H1 (cell line): ENCODE measurements around the gene NFKBIZ. TPM values are rescaled to one million over a fixed set of nuclear protein-coding genes. Genes with fewer than 3 reads are reported as not detected.

Experiments used
- CTCF ChIA-PET: fragments of 300-600 bp; sonication (Branson Sonifier 250); formaldehyde crosslinking; loops from one replicate; lab custom pipeline; 2021; ENCODE audit not compliant: partially characterized antibody; lab: Charles Lee
- POLR2A ChIA-PET: fragments of 300-600 bp; sonication (Branson Sonifier 250); formaldehyde crosslinking; loops from one replicate; lab custom pipeline; 2021; ENCODE audit warnings: inconsistent platforms; ENCODE audit not compliant: partially characterized antibody; lab: Charles Lee
- DNase-seq, 2 experiments: peaks; one replicate each; pipeline versions ENCODE4 v3.0.0 to v3.0.0-alpha.2; 2010 to 2022; ENCODE audit warnings: low spot score in 2 of 2, low read depth in 1 of 2, mixed read lengths in 1 of 2
- FAIRE-seq: peaks from 2 replicates; lab custom pipeline; 2011; peaks lifted over from hg19 to GRCh38; lab: Jason Lieb, UNC
- H2AFZ ChIP-seq: 2 replicates; pipeline ENCODE4 v1.8.1; 2012; ENCODE audit warnings: low read length, inconsistent platforms
- H2AK5ac ChIP-seq: 2 replicates; pipeline ENCODE4 v1.6.1; 2013; ENCODE audit warnings: low read depth, low read length
- H2BK120ac ChIP-seq: replicated peaks from 2 replicates; pipeline ENCODE3; 2013; ENCODE audit warnings: low read depth, low read length, inconsistent platforms
- H2BK12ac ChIP-seq: 2 replicates; pipeline ENCODE4 v1.6.1; 2013; ENCODE audit warnings: low read depth, low read length
- H2BK15ac ChIP-seq: 2 replicates; pipeline ENCODE4 v1.6.1; 2013; ENCODE audit warnings: low read length
- H2BK20ac ChIP-seq: 2 replicates; pipeline ENCODE4 v1.6.1; 2013; ENCODE audit warnings: low read length
- H2BK5ac ChIP-seq: 2 replicates; pipeline ENCODE4 v1.6.1; 2013; ENCODE audit warnings: low read depth, low read length
- H3K14ac ChIP-seq: 2 replicates; pipeline ENCODE4 v1.6.1; 2013; ENCODE audit warnings: inconsistent platforms; ENCODE audit not compliant: insufficient read length
- H3K18ac ChIP-seq: 2 replicates; pipeline ENCODE4 v1.6.1; 2013; ENCODE audit warnings: low read length; ENCODE audit errors: extremely low read depth
- H3K23ac ChIP-seq: 2 replicates; pipeline ENCODE4 v1.6.1; 2013; ENCODE audit warnings: inconsistent platforms; ENCODE audit not compliant: insufficient read length
- H3K23me2 ChIP-seq: 2 replicates; pipeline ENCODE4 v1.6.1; 2013; ENCODE audit warnings: low read depth, low read length
- H3K27ac ChIP-seq: 2 replicates; pipeline ENCODE4 v1.6.1; 2011; ENCODE audit warnings: low read depth, low read length, inconsistent platforms
- H3K27me3 ChIP-seq, 4 experiments: replicated peaks in 1 of 4; 1 replicate in 1 of 4; 2 replicates in 3 of 4; pipeline versions ENCODE4 v1.6.1 to v1.8.1; 2011 to 2013; ENCODE audit warnings: low read length in 3 of 4, mild to moderate bottlenecking in 3 of 4, inconsistent platforms in 2 of 4, mixed read lengths in 2 of 4, moderate library complexity in 1 of 4; ENCODE audit not compliant: control insufficient read depth in 3 of 4, insufficient read depth in 3 of 4; ENCODE audit errors: extremely low read depth in 1 of 4
- H3K36me3 ChIP-seq, 4 experiments: 2 replicates each; pipeline versions ENCODE4 v1.6.1 to v1.8.1; 2011 to 2013; ENCODE audit warnings: mild to moderate bottlenecking in 4 of 4, low read length in 3 of 4, moderate library complexity in 2 of 4, control low read depth in 1 of 4, inconsistent platforms in 1 of 4; ENCODE audit not compliant: insufficient read depth in 4 of 4, control insufficient read depth in 2 of 4
- H3K4ac ChIP-seq: replicated peaks from 2 replicates; pipeline ENCODE3; 2013; ENCODE audit warnings: low read length, low read depth, mixed read lengths, inconsistent platforms; ENCODE audit not compliant: insufficient read length
- H3K4me1 ChIP-seq, 4 experiments: replicated peaks in 1 of 4; 1 replicate in 1 of 4; 2 replicates in 3 of 4; pipeline versions ENCODE4 v1.6.1 to v1.8.1; 2011 to 2013; ENCODE audit warnings: low read length in 3 of 4, inconsistent platforms in 2 of 4, mixed read lengths in 1 of 4; ENCODE audit not compliant: insufficient read depth in 4 of 4, control insufficient read depth in 3 of 4
- H3K4me2 ChIP-seq, 2 experiments: 2 replicates each; pipeline versions ENCODE4 v1.6.1 to v1.8.1; 2011 to 2013; ENCODE audit warnings: low read depth in 2 of 2, low read length in 2 of 2, control low read depth in 1 of 2, inconsistent platforms in 1 of 2, mild to moderate bottlenecking in 1 of 2; ENCODE audit not compliant: insufficient read depth in 1 of 2
- H3K4me3 ChIP-seq, 4 experiments: fragments of 200-600, 300-600 bp in 1 of 4; sonication (generic), shearing (Covaris generic), sonication (Bioruptor Twin) in 1 of 4; 2 replicates each; pipeline versions ENCODE4 v1.5.1 to v1.8.1; 2011 to 2016; ENCODE audit warnings: low read length in 4 of 4, low read depth in 3 of 4, control low read depth in 2 of 4, inconsistent platforms in 2 of 4, mild to moderate bottlenecking in 2 of 4, mixed read lengths in 1 of 4, moderate library complexity in 1 of 4; ENCODE audit not compliant: insufficient read depth in 2 of 4; ENCODE audit errors: extremely low read depth in 1 of 4
- H3K56ac ChIP-seq: replicated peaks from 2 replicates; pipeline ENCODE3; 2013; ENCODE audit warnings: low read depth, mild to moderate bottlenecking, mixed read lengths, low read length, inconsistent platforms; ENCODE audit not compliant: insufficient read length
- H3K79me1 ChIP-seq: 2 replicates; pipeline ENCODE4 v1.6.1; 2013; ENCODE audit warnings: low read depth, low read length, control low read depth
- H3K79me2 ChIP-seq, 2 experiments: 2 replicates each; pipeline versions ENCODE4 v1.6.1 to v1.8.1; 2012 to 2013; ENCODE audit warnings: low read length in 2 of 2, mild to moderate bottlenecking in 2 of 2, inconsistent platforms in 1 of 2; ENCODE audit not compliant: insufficient read depth in 2 of 2, control insufficient read depth in 1 of 2
- H3K9ac ChIP-seq, 4 experiments: replicated peaks in 1 of 4; 1 replicate in 1 of 4; 2 replicates in 3 of 4; pipeline versions ENCODE4 v1.6.1 to v1.8.1; 2011 to 2013; ENCODE audit warnings: low read depth in 3 of 4, low read length in 3 of 4, control low read depth in 2 of 4, mild to moderate bottlenecking in 2 of 4, moderate library complexity in 2 of 4, inconsistent platforms in 1 of 4; ENCODE audit errors: extremely low read depth in 1 of 4
- H3K9me3 ChIP-seq, 2 experiments: 2 replicates each; pipeline versions ENCODE4 v1.6.1 to v1.8.1; 2012 to 2013; ENCODE audit warnings: mild to moderate bottlenecking in 2 of 2, moderate library complexity in 2 of 2, control low read depth in 1 of 2, inconsistent platforms in 1 of 2, low read depth in 1 of 2, low read length in 1 of 2, mixed read lengths in 1 of 2; ENCODE audit not compliant: insufficient read depth in 2 of 2
- H4K20me1 ChIP-seq, 2 experiments: replicated peaks in 1 of 2; 2 replicates each; pipeline versions ENCODE3 to v1.8.1; 2011 to 2013; ENCODE audit warnings: inconsistent platforms in 2 of 2, low read length in 2 of 2, mild to moderate bottlenecking in 1 of 2; ENCODE audit not compliant: insufficient read depth in 2 of 2, control insufficient read depth in 1 of 2
- H4K5ac ChIP-seq: 2 replicates; pipeline ENCODE4 v1.6.1; 2013; ENCODE audit warnings: low read length, low read depth, mixed read lengths, inconsistent platforms; ENCODE audit not compliant: insufficient read length
- H4K8ac ChIP-seq: 2 replicates; pipeline ENCODE4 v1.8.0; 2013; ENCODE audit warnings: mild to moderate bottlenecking, moderate library complexity, low read length, inconsistent platforms; ENCODE audit not compliant: insufficient read depth; ENCODE audit errors: extremely low read depth
- H4K91ac ChIP-seq: replicated peaks from 2 replicates; pipeline ENCODE3; 2013; ENCODE audit warnings: low read length, mixed read lengths, inconsistent platforms; ENCODE audit not compliant: insufficient read length
- EGR1 ChIP-seq: IDR thresholded peaks from 2 replicates; pipeline ENCODE4 v1.6.1; 2011; ENCODE audit warnings: low read depth, low read length, borderline replicate concordance
- EZH2 ChIP-seq: fragments of 200-600 bp; sonication (generic); IDR thresholded peaks from 2 replicates; pipeline ENCODE4 v1.7.1; 2012; ENCODE audit warnings: low read depth, mild to moderate bottlenecking, moderate library complexity, low read length, inconsistent platforms; ENCODE audit not compliant: severe bottlenecking
- POLR2A ChIP-seq, 2 experiments: IDR thresholded peaks; 1 replicate in 1 of 2; 2 replicates in 1 of 2; pipeline ENCODE4 v1.6.1; 2011; ENCODE audit warnings: low read depth in 2 of 2, low read length in 2 of 2, mild to moderate bottlenecking in 2 of 2; ENCODE audit errors: control extremely low read depth in 1 of 2
- RNF2 ChIP-seq: fragments of 200-900, 300-1000 bp; sonication (generic); IDR thresholded peaks from 2 replicates; pipeline ENCODE4 v1.7.1; 2016; ENCODE audit warnings: borderline replicate concordance, low read depth, mild to moderate bottlenecking, antibody characterized with exemption, low read length; ENCODE audit not compliant: poor library complexity, severe bottlenecking; ENCODE audit errors: missing control alignments
- SRF ChIP-seq: IDR thresholded peaks from 2 replicates; pipeline ENCODE4 v1.6.1; 2011; ENCODE audit warnings: mild to moderate bottlenecking, low read depth, low read length, moderate library complexity
- WGBS, 2 experiments: shearing (Covaris generic) in 1 of 2; methylation state at CpG; one replicate each; pipeline versions ENCODE4 v1.1.6 to v1.1.7; 2013 to 2015; ENCODE audit warnings: low lambda C conversion rate in 2 of 2, mixed read lengths in 2 of 2, inconsistent platforms in 1 of 2, low coverage in 1 of 2, missing lambda C conversion rate in 1 of 2; ENCODE audit not compliant: insufficient replicate concordance in 2 of 2, insufficient coverage in 1 of 2, insufficient read length in 1 of 2; ENCODE audit errors: extremely low coverage in 1 of 2, missing lambda C conversion rate in 1 of 2; 5-methylcytosine and 5-hydroxymethylcytosine counted together
- polyA plus RNA-seq, 7 experiments: library from polyadenylated mRNA; depleted of rRNA in 3 of 7; stranded (reverse) in 5 of 7; unstranded in 2 of 7; fragments of >200 nt in 5 of 7; fragments of 200-250 nt in 2 of 7; gene quantifications; 1 replicate in 5 of 7; 2 replicates in 1 of 7; 4 replicates in 1 of 7; pipeline versions ENCODE4 v1.2.1 to v1.2.3, GENCODE V29; 2011 to 2013; ENCODE audit warnings: missing spikeins in 2 of 7, mixed read lengths in 2 of 7
- total RNA-seq: library from RNA; stranded (reverse); fragmentation: NEBNext Ultra II Directional; extraction: Animal tissue kit (Norgen Biotek cat#: 25700); gene quantifications from 2 replicates; pipeline ENCODE4 v1.2.1, GENCODE V29; 2021

NFKBIZ gene
- total and polyA plus RNA-seq, 2 of the 8 experiments (the other 6 are each of a cell fraction or from before 2014, with no cell fraction given), result 7.2 to 24.5 TPM

DNA sequence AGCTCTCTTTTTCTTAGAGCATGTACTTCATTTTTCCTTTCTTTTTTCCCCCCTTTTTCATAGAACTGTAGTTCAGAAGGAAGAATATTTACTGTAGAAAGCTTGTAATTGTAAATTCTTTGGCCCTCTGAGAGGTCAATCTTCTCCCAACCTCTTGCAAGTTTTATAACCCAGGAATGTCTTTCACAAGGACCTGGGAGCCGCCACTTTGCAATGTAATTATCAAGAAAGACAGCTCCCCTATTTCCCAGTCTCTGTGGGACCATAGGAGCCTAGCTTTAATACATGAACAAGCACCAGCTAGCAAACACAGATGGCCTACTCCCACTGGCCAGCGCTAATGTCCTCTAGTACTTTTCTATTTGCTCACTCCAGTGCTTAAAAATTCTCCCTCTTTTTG lies 51.4 kb downstream of the NFKBIZ start:
- Histone ChIP-seq H4K8ac (no peak overlapping the region), H3K79me1 (no peaks in the 10 kb centered on the region), H3K23me2 (no peaks in the 10 kb centered on the region), H3K9ac (no peak overlapping the region), H2AFZ (0 out of 2 replicates have a peak overlapping the region, but pooled peaks have one; percentile 68), H2AK5ac (no peak overlapping the region), H3K4me3 (no peak overlapping the region), H3K27me3 (no peaks in the 10 kb centered on the region), H4K5ac (no peak overlapping the region), H3K14ac (no peak overlapping the region), H2BK12ac (no peak overlapping the region), H3K27ac (no peak overlapping the region), H2BK15ac (no peak overlapping the region), H4K91ac (no peak overlapping the region), H3K56ac (no peak overlapping the region), H3K36me3 (no peaks in the 10 kb centered on the region), H3K4me2 (no peak overlapping the region), H3K79me2 (no peaks in the 10 kb centered on the region), H3K4me1 (peaks cover 0 to 2% (median 0%) of the 10 kb centered on the region in 4 experiments; a peak in 1 of 7 replicates), H2BK20ac (no peak overlapping the region), H3K4ac (no peak overlapping the region), H4K20me1 (no peaks in the 10 kb centered on the region), H2BK5ac (no peak overlapping the region), H2BK120ac (no peak overlapping the region), H3K23ac (no peak overlapping the region), H3K9me3 (no peaks in the 10 kb centered on the region), H3K18ac (no peak overlapping the region)
- ChIA-PET CTCF (interaction anchor here (0.7 to 1.3 kb wide), 2 partner anchors 23 to 49 kb away, joined by 3 to 4 read pairs; no protein-coding TSS in a partner anchor), POLR2A (interaction anchor here (1.7 kb wide), 1 partner anchor 52 kb away, joined by 5 read pairs; no protein-coding TSS in a partner anchor)
- 88% methylated on average over 2 of the region's 2 CpGs; no CpG with 5 or more reads in 1 of the 2 experiments for WGBS, 2 experiments
- FAIRE-seq (no peak), DNase-seq (no peak)
- no peak for TF ChIP-seq SRF
- TF ChIP-seq EZH2, result no peak
- no peak for TF ChIP-seq RNF2
- no peak for TF ChIP-seq POLR2A (IDR thresholded peaks at IDR 0.05; ENCODE audit: control extremely low read depth in 1 of 2, low read depth in 2 of 2, low read length in 2 of 2)
- no peak for TF ChIP-seq EGR1
